A549 (cell line): ENCODE results near the gene CD83. TPM values are rescaled to one million over a fixed set of nuclear protein-coding genes. Genes with fewer than 3 reads are reported as not detected.

Source experiments
- ATAC-seq, 2 experiments: fragments of 200-7000 bp in 1 of 2; fragments of >200 bp in 1 of 2; cut with Nextera tagmentation in 1 of 2; cut with Tn5 transposase in 1 of 2; 3 replicates each; pipeline versions ENCODE4 v1.8.0 to v1.9.1; 2018 to 2020; ENCODE audit warnings: mild to moderate bottlenecking in 1 of 2, moderate library complexity in 1 of 2
- CTCF ChIA-PET: fragments of 300-600 bp; sonication (Branson Sonifier 250); formaldehyde crosslinking; extraction: SDS; loops from one replicate; lab custom pipeline; 2021; ENCODE audit warnings: antibody characterized with exemption, inconsistent platforms; lab: Yijun Ruan, JAX
- POLR2A ChIA-PET: fragments of 350-600 bp; formaldehyde crosslinking; extraction: SDS; loops from one replicate; lab custom pipeline; 2021; ENCODE audit warnings: antibody characterized with exemption, inconsistent platforms; lab: Yijun Ruan, JAX
- DNase-seq, 2 experiments: peaks; one replicate each; pipeline versions ENCODE4 v3.0.0 to v3.0.0-alpha.2; 2011 to 2016; ENCODE audit warnings: low read depth in 1 of 2, low spot score in 1 of 2
- FAIRE-seq: peaks from 2 replicates; lab custom pipeline; 2011; peaks lifted over from hg19 to GRCh38; lab: Jason Lieb, UNC
- H3K27ac ChIP-seq, 2 experiments: fragments of >200 bp; sonication (Bioruptor Twin); formaldehyde crosslinking; 3 replicates each; pipeline ENCODE4 v1.5.1; 2016 to 2017
- H3K4me1 ChIP-seq: fragments of >200 bp; sonication (Bioruptor Twin); formaldehyde crosslinking; 3 replicates; pipeline ENCODE4 v1.6.1; 2016
- H3K4me2 ChIP-seq: fragments of >200 bp; sonication (Bioruptor Twin); formaldehyde crosslinking; 3 replicates; pipeline ENCODE4 v1.6.1; 2016
- H3K4me3 ChIP-seq: fragments of >200 bp; sonication (Bioruptor Twin); formaldehyde crosslinking; 3 replicates; pipeline ENCODE4 v1.5.1; 2016
- H3K9me3 ChIP-seq: fragments of >200 bp; sonication (Bioruptor Twin); formaldehyde crosslinking; 3 replicates; pipeline ENCODE4 v1.6.1; 2016
- BHLHE40 ChIP-seq: IDR thresholded peaks from 2 replicates; pipeline ENCODE4 v1.6.1; 2012; ENCODE audit warnings: low read depth, low read length, inconsistent platforms
- CBX2 ChIP-seq: fragments of 200-600 bp; sonication (generic); IDR thresholded peaks from 2 replicates; pipeline ENCODE4 v1.6.1; 2016; ENCODE audit warnings: low read depth, mild to moderate bottlenecking, borderline replicate concordance
- CBX8 ChIP-seq: fragments of 200-600 bp; sonication (generic); IDR thresholded peaks from 2 replicates; pipeline ENCODE4 v1.6.1; 2016
- CEBPB ChIP-seq, 2 experiments: fragments of >200 bp in 1 of 2; sonication (Bioruptor Twin) in 1 of 2; formaldehyde crosslinking in 1 of 2; IDR thresholded peaks; 2 replicates each; pipeline ENCODE4 v1.6.1; 2012 to 2016
- CHD4 ChIP-seq: fragments of 200-600 bp; sonication (generic); IDR thresholded peaks from 2 replicates; pipeline ENCODE4 v1.6.1; 2016; ENCODE audit warnings: antibody characterized with exemption, mild to moderate bottlenecking, borderline replicate concordance
- EHF ChIP-seq: fragments of 250-450 bp; sonication (Bioruptor Pico); IDR thresholded peaks from 2 replicates; pipeline ENCODE4 v1.5.0; 2020; ENCODE audit warnings: mild to moderate bottlenecking
- EHMT2 ChIP-seq: fragments of 200-600 bp; sonication (generic); IDR thresholded peaks from 2 replicates; pipeline ENCODE4 v1.6.1; 2016; ENCODE audit warnings: antibody characterized with exemption, low read depth, mild to moderate bottlenecking, moderate library complexity
- FOSL2 ChIP-seq, 2 experiments: fragments of 450-650 bp in 1 of 2; fragments of >200 bp in 1 of 2; sonication (Bioruptor Twin) in 1 of 2; formaldehyde crosslinking; IDR thresholded peaks; 2 replicates each; pipeline versions ENCODE4 v1.5.0 to v1.6.1; 2016 to 2020; ENCODE audit warnings: mild to moderate bottlenecking in 1 of 2, moderate library complexity in 1 of 2
- HEYL ChIP-seq: fragments of 250-450 bp; sonication (Bioruptor Pico); IDR thresholded peaks from 2 replicates; pipeline ENCODE4 v1.8.0; 2021; ENCODE audit warnings: mild to moderate bottlenecking, moderate library complexity
- HOXA7 ChIP-seq: fragments of 250-450 bp; sonication (Bioruptor Pico); IDR thresholded peaks from 2 replicates; pipeline ENCODE4 v1.5.0; 2020; ENCODE audit warnings: mild to moderate bottlenecking, moderate library complexity
- HOXB5 ChIP-seq: fragments of 250-450 bp; sonication (Bioruptor Pico); IDR thresholded peaks from 2 replicates; pipeline ENCODE4 v1.5.0; 2020; ENCODE audit warnings: mild to moderate bottlenecking, moderate library complexity
- JUN ChIP-seq, 2 experiments: fragments of >200 bp; sonication (Bioruptor Twin); formaldehyde crosslinking; IDR thresholded peaks; 2 replicates in 1 of 2; 3 replicates in 1 of 2; pipeline ENCODE4 v1.6.1; 2016 to 2017
- JUNB ChIP-seq: fragments of >200 bp; sonication (Bioruptor Twin); formaldehyde crosslinking; IDR thresholded peaks from 2 replicates; pipeline ENCODE4 v1.6.1; 2016
- MAFK ChIP-seq: fragments of 450-650 bp; IDR thresholded peaks from 2 replicates; pipeline ENCODE4 v1.6.1; 2014; ENCODE audit not compliant: partially characterized antibody
- MYC ChIP-seq: IDR thresholded peaks from 2 replicates; pipeline ENCODE4 v1.6.1; 2012; ENCODE audit warnings: mild to moderate bottlenecking, inconsistent platforms, low read length, improper control_type of control experiment, borderline replicate concordance
- NPAS2 ChIP-seq: fragments of 250-450 bp; sonication (Bioruptor Pico); IDR thresholded peaks from 2 replicates; pipeline ENCODE4 v1.8.0; 2022; ENCODE audit warnings: mild to moderate bottlenecking, moderate library complexity, borderline replicate concordance
- PBX3 ChIP-seq: IDR thresholded peaks from 2 replicates; pipeline ENCODE4 v1.6.1; 2012
- POLR2AphosphoS2 ChIP-seq: conservative IDR thresholded peaks from 2 replicates; pipeline ENCODE4 v1.6.1; 2012; ENCODE audit warnings: low read length, improper control_type of control experiment, inconsistent platforms
- RARB ChIP-seq: fragments of 250-450 bp; sonication (Bioruptor Pico); IDR thresholded peaks from 2 replicates; pipeline ENCODE4 v1.8.0; 2021; ENCODE audit warnings: mild to moderate bottlenecking, moderate library complexity
- RCOR1 ChIP-seq: fragments of 150-350 bp; IDR thresholded peaks from 2 replicates; pipeline ENCODE4 v1.6.1; 2014; ENCODE audit warnings: antibody characterized with exemption, low read length, low read depth
- REST ChIP-seq: fragments of 200-600 bp; sonication (generic); IDR thresholded peaks from 2 replicates; pipeline ENCODE4 v1.6.1; 2016; ENCODE audit warnings: antibody characterized with exemption, mild to moderate bottlenecking, moderate library complexity
- RFX5 ChIP-seq: fragments of 450-650 bp; IDR thresholded peaks from 2 replicates; pipeline ENCODE4 v1.7.1; 2014; ENCODE audit warnings: antibody characterized with exemption, mild to moderate bottlenecking, moderate library complexity
- SMC3 ChIP-seq: fragments of >200 bp; sonication (Bioruptor Twin); formaldehyde crosslinking; IDR thresholded peaks from 3 replicates; pipeline ENCODE4 v1.6.1; 2018; ENCODE audit warnings: inconsistent platforms
- SREBF2 ChIP-seq: fragments of 450-650 bp; IDR thresholded peaks from 2 replicates; pipeline ENCODE4 v1.6.1; 2014; ENCODE audit warnings: mild to moderate bottlenecking, moderate library complexity
- TP53 ChIP-seq: fragments of 250-450 bp; sonication (Bioruptor Pico); IDR thresholded peaks from 2 replicates; pipeline ENCODE4 v1.5.0; 2021; ENCODE audit warnings: mild to moderate bottlenecking, moderate library complexity
- ZFP36 ChIP-seq: fragments of 450-650 bp; IDR thresholded peaks from 2 replicates; pipeline ENCODE4 v1.6.1; 2014; ENCODE audit warnings: borderline replicate concordance; ENCODE audit not compliant: partially characterized antibody
- WGBS: methylation state at CpG from one replicate; pipeline ENCODE4 v1.1.6; 2017; ENCODE audit errors: missing lambda C conversion rate; 5-methylcytosine and 5-hydroxymethylcytosine counted together
- polyA plus RNA-seq, 4 experiments: library from polyadenylated mRNA; depleted of rRNA in 3 of 4; stranded (reverse); fragments of >200 nt; fragmentation: RNase III in 1 of 4; extraction: RNeasy Plus Mini Kit Qiagen cat#74134 plus additional on column Dnase treatment in 1 of 4; gene quantifications; 2 replicates in 3 of 4; 3 replicates in 1 of 4; pipeline ENCODE4 v1.2.3, GENCODE V29; 2011 to 2017
- TF ChIP-seq, protein P1 (sequence below): IDR thresholded peaks from 2 replicates; pipeline ENCODE4 v1.6.1; 2012

CD83 gene
- polyA plus RNA-seq, 2 of the 4 experiments (the other 2 are of a cell fraction) = 0.79 to 0.94 TPM

DNA sequence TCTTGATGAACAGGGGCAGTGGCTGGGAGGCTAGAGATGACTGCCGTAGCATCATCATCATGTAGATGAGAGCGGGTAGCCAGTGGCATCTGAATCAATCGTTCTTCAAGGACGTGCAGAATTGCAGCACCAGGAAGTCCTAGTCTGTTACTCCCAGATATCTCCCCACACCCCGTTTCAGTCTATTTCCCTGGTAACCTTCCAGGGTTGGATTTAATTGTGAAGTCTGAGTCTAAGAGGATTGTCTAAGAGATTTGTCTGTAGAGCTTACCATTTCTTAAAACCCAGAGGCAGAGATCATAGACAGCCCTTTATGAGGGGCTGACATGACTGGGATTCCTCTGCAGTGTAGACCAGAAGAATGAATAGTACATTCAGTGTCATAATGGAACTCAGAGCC, 16.6 kb upstream of the CD83 start:
- Histone ChIP-seq H3K27ac (no peak overlapping the region), H3K4me2 (no peak overlapping the region), H3K4me1 (no peaks in the 10 kb centered on the region), H3K9me3 (no peaks in the 10 kb centered on the region), H3K4me3 (no peak overlapping the region)
- DNase-seq (no peak), ATAC-seq (no peak), FAIRE-seq (no peak)
- TF ChIP-seq HEYL (CRISPR knock-in tag) = no peak
- no peak for TF ChIP-seq SREBF2
- TF ChIP-seq, protein P1, sequence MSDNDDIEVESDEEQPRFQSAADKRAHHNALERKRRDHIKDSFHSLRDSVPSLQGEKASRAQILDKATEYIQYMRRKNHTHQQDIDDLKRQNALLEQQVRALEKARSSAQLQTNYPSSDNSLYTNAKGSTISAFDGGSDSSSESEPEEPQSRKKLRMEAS = no peak
- TF ChIP-seq RARB = no peak
- no peak for TF ChIP-seq FOSL2 (IDR thresholded peaks at IDR 0.05)
- no peak for TF ChIP-seq FOSL2 (CRISPR knock-in tag; IDR thresholded peaks at IDR 0.05)
- TF ChIP-seq CHD4 = no peak
- no peak for TF ChIP-seq HOXA7 (CRISPR knock-in tag)
- no peak for TF ChIP-seq JUN (IDR thresholded peaks at IDR 0.05)
- no peak for TF ChIP-seq JUNB
- TF ChIP-seq MYC = no peak
- no peak for TF ChIP-seq POLR2AphosphoS2
- ChIA-PET CTCF (interaction anchor here (2.0 kb wide), 1 partner anchor 29 kb away, joined by 9 read pairs; no protein-coding TSS in a partner anchor), POLR2A (interaction anchor here (0.6 kb wide), 1 partner anchor 1309 kb away, joined by 3 read pairs; no protein-coding TSS in a partner anchor)
- WGBS = 55% methylated on average over 5 of the region's 5 CpGs

- WGBS = 97% methylated on average over 3 of the region's 3 CpGs
- TF ChIP-seq EHF (no peak), PBX3 (no peak), CBX8 (no peak), BHLHE40 (no peak), EHMT2 (no peak), SMC3 (no peak), NPAS2 (CRISPR knock-in tag) (no peak), JUN (IDR thresholded peaks at IDR 0.05) (no peak)
- ChIA-PET POLR2A (no interaction called here), CTCF (interaction anchor here (0.9 to 2.0 kb wide), 2 partner anchors 27 to 194 kb away, joined by 3 to 9 read pairs; no protein-coding TSS in a partner anchor)
- Histone ChIP-seq H3K9me3 (peaks cover 9% of the 10 kb centered on the region; the same call in 2 of the 3 replicates), H3K27ac (no peak overlapping the region), H3K4me2 (no peak overlapping the region), H3K4me3 (no peak overlapping the region), H3K4me1 (no peaks in the 10 kb centered on the region)
- DNase-seq (no peak), ATAC-seq (no peak), FAIRE-seq (no peak)
Observed at GRCh38 chr6:14102383-14102782, 15.2 kb upstream of the CD83 start.

GRCh38 chr6:14105547-14105946, 12.0 kb upstream of the CD83 start:
- TF ChIP-seq CBX8 (no peak), JUNB (no peak)
- FAIRE-seq = no peak
- ChIA-PET POLR2A (no interaction called here), CTCF (interaction anchor here (1.1 kb wide), 1 partner anchor 12 kb away, joined by 3 read pairs; the partner anchor contains the start of gene CD83)
- Histone ChIP-seq H3K27ac (no peak overlapping the region), H3K4me3 (no peak overlapping the region), H3K9me3 (peaks cover 13% of the 10 kb centered on the region; the same call in 2 of the 3 replicates), H3K4me1 (no peaks in the 10 kb centered on the region), H3K4me2 (no peak overlapping the region)
- no peak for ATAC-seq
- no peak for DNase-seq
- WGBS = 0% methylated on average over 1 of the region's 1 CpG

DNA sequence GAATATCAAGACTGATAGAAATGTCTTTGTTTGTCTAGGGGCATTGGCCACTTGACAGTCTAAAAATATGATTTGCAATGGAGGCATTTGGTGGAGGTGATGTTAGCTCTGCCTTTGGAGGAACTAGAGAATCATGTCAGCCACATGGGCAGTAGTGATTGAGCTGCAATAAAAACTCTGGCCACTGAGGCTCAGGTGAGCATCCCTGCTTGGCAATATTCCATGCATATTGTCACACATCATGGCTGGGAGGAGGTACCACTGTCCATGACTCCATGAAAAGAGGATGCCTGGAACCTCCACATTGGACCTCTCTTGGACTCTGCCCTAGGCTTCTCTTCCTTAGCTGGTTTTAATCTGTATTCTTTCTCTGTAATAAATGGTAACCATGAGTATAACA, 10.6 kb upstream of the CD83 start:
- FAIRE-seq = no peak
- TF ChIP-seq JUN (IDR thresholded peaks at IDR 0.05) (no peak), HOXB5 (no peak), REST (no peak), MAFK (no peak), HEYL (CRISPR knock-in tag) (no peak), RFX5 (no peak), CBX8 (no peak), SMC3 (no peak), RCOR1 (no peak), HOXA7 (CRISPR knock-in tag) (no peak), JUNB (no peak), ZFP36 (no peak), RARB (no peak), TP53 (no peak), CEBPB (IDR thresholded peaks at IDR 0.05) (no peak), CBX2 (no peak)

More for the DNA sequence above, 10.6 kb upstream of the CD83 start:
- peaks cover 13% of the 10 kb centered on the region; the same call in 2 of the 3 replicates for H3K9me3 ChIP-seq
- CTCF ChIA-PET = no interaction called here
- DNase-seq = no peak
- H3K27ac ChIP-seq = no peak overlapping the region
- H3K4me3 ChIP-seq = no peak overlapping the region
- ATAC-seq = no peak
- POLR2A ChIA-PET = no interaction called here
- no peak overlapping the region for H3K4me2 ChIP-seq
- no peaks in the 10 kb centered on the region for H3K4me1 ChIP-seq
